Lower leg skin (tissue), 4 donors: ENCODE measurements around the gene HPGDS. TPM values are rescaled to one million over a fixed set of nuclear protein-coding genes. Genes with fewer than 3 reads are reported as not detected.

Experiments used
- DNase-seq, 2 donors: peaks; one replicate each; pipeline ENCODE4 v3.0.0-alpha.2; 2019; ENCODE audit warnings: low spot score in 2 of 2
- H3K4me3 ChIP-seq: fragments of 200-600 bp; sonication (generic); 2 replicates; pipeline ENCODE4 v1.5.1; 2017; ENCODE audit warnings: mild to moderate bottlenecking, low read depth; ENCODE audit not compliant: poor library complexity, severe bottlenecking
- POLR2A ChIP-seq, 2 donors: fragments of 450-650 bp; IDR thresholded peaks; one replicate each; pipeline ENCODE4 v1.6.1; 2016 to 2017; ENCODE audit warnings: antibody characterized with exemption in 2 of 2, mild to moderate bottlenecking in 1 of 2, moderate library complexity in 1 of 2
- WGBS, 2 donors: methylation state at CpG; one replicate each; pipeline ENCODE4 v1.1.5; 2018; 5-methylcytosine and 5-hydroxymethylcytosine counted together
- intact Hi-C: fragments of 100-400 bp; cut with DNase I; formaldehyde crosslinking; loops from one replicate; pipeline ENCODE4 v1.15.0; 2023; ENCODE audit warnings: low total_unique reads
- total RNA-seq, 4 donors: library from RNA; depleted of rRNA; stranded (reverse); fragments of >200 nt; gene quantifications; one replicate each; pipeline ENCODE4 v1.1.0, GENCODE V29; 2016
- TF ChIP-seq, protein P1 (sequence below), 3 donors: fragments of 450-650 bp; IDR thresholded peaks; one replicate each; pipeline ENCODE4 v1.5.1; 2016; ENCODE audit warnings: antibody characterized with exemption in 3 of 3, mild to moderate bottlenecking in 3 of 3, moderate library complexity in 2 of 3

The HPGDS gene
- total RNA-seq, 4 donors from 2014 or later: 0.86 to 3.0 (median 1.6) TPM

GRCh38 chr4:94256144-94256783 lies 86.4 kb downstream of the HPGDS start:
- intact Hi-C loops: no loop called here
- H3K4me3 ChIP-seq: no peak overlapping the region
- TF ChIP-seq POLR2A (IDR thresholded peaks at IDR 0.05): no peak
- TF ChIP-seq, protein P1, sequence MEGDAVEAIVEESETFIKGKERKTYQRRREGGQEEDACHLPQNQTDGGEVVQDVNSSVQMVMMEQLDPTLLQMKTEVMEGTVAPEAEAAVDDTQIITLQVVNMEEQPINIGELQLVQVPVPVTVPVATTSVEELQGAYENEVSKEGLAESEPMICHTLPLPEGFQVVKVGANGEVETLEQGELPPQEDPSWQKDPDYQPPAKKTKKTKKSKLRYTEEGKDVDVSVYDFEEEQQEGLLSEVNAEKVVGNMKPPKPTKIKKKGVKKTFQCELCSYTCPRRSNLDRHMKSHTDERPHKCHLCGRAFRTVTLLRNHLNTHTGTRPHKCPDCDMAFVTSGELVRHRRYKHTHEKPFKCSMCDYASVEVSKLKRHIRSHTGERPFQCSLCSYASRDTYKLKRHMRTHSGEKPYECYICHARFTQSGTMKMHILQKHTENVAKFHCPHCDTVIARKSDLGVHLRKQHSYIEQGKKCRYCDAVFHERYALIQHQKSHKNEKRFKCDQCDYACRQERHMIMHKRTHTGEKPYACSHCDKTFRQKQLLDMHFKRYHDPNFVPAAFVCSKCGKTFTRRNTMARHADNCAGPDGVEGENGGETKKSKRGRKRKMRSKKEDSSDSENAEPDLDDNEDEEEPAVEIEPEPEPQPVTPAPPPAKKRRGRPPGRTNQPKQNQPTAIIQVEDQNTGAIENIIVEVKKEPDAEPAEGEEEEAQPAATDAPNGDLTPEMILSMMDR (IDR thresholded peaks at IDR 0.05): no peak
- 82 to 87% methylated on average over 8 of the region's 8 CpGs for WGBS, 2 donors
- DNase-seq: no peak

DNA sequence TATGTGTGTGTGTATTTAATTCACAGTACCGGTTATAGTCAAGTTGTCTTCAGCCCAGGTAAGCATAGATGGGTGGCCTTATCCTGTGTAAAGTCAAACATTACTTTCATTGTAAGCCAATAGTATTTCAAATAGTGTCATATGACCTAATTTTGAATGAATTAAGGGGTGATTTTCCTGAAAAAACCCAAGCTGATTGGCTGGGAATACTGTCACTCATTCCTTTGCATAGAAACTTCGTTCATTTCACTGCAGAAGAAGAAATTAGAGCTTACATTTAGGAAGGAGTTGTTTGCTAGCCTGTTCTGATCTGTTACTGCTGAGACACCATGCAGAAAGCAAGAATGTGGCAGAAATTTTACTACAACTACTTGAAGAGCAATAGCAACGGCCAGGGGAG lies 89.6 kb downstream of the HPGDS start:
- TF ChIP-seq, protein P1 (IDR thresholded peaks at IDR 0.05): no peak
- no peak for TF ChIP-seq POLR2A (IDR thresholded peaks at IDR 0.05)
- intact Hi-C loops: no loop called here
- DNase-seq: no peak
- WGBS, 2 donors: 55 to 58% methylated on average over 3 of the region's 3 CpGs
- no peak overlapping the region for H3K4me3 ChIP-seq

DNA sequence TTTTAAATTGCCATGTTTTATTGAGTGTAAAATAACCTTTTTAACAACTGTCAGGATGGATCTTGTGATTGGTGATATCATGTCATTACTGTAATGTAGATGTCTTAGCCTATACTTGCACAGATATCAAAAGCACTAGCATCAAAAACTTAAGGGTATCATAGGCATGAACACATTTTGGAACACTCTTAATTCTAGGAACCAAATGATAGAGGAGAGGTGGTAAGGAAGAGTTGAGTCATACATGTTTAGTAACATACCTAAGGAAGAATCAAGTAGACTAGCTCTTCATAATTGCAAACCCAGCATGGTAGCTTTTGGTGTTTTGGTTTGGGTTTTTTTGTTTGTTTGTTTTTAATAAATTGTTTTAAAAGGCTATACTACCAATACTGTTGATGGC lies 91.5 kb downstream of the HPGDS start:
- no peak for TF ChIP-seq POLR2A (IDR thresholded peaks at IDR 0.05)
- TF ChIP-seq, protein P1 (IDR thresholded peaks at IDR 0.05): no peak
- no peak for DNase-seq
- intact Hi-C loops: no loop called here
- H3K4me3 ChIP-seq: no peak overlapping the region

Other genes starting within 250 kb of the HPGDS start
- 10 to 100 TPM; 20.8 to 35.7 (median 23.6) TPM for gene SMARCAD1, start 135.0 kb downstream of the HPGDS start, total RNA-seq
- 10 to 100 TPM; 65.8 to 81.4 (median 72.0) TPM for gene PDLIM5, start 109.1 kb upstream of the HPGDS start, total RNA-seq